GM19438 (cell line): ENCODE results near the gene PKDCC.

ENCODE experiments used
- ATAC-seq: cut with Tn5 transposase; IDR thresholded peaks from one replicate; pipeline ENCODE4 v1.9.1; 2021; ENCODE audit warnings: low read depth; ENCODE audit not compliant: unreplicated experiment

The PKDCC gene

GRCh38 chr2:42047488-42048298 lies at the start of gene PKDCC:
TSS of gene PKDCC (plus strand) at chr2:42048021. CDS start at chr2:42048200, 179 bp downstream.
- peak; percentile 79 for ATAC-seq

GRCh38 chr2:41998186-41999127 lies 49.4 kb upstream of the PKDCC start:
- ATAC-seq: no peak

GRCh38 chr2:41999128-41999480 lies 48.7 kb upstream of the PKDCC start:
- no peak for ATAC-seq

GRCh38 chr2:41999592-42000281 lies 48.1 kb upstream of the PKDCC start:
- ATAC-seq: no peak

- no peak for ATAC-seq
These were observed 46.1 kb upstream of the PKDCC start for GRCh38 chr2:42001711-42002201.

- ATAC-seq: no peak
These were observed 40.3 kb upstream of the PKDCC start for GRCh38 chr2:42007551-42007950.

GRCh38 chr2:42008241-42008921 lies 39.4 kb upstream of the PKDCC start:
- ATAC-seq: no peak

- no peak for ATAC-seq
These were observed 37.9 kb upstream of the PKDCC start for GRCh38 chr2:42009657-42010580.

- ATAC-seq: no peak
These were observed 37.0 kb upstream of the PKDCC start for GRCh38 chr2:42010743-42011298.

- no peak for ATAC-seq
These were observed 35.7 kb upstream of the PKDCC start for GRCh38 chr2:42012137-42012536.

- ATAC-seq: no peak
These were observed 35.2 kb upstream of the PKDCC start for GRCh38 chr2:42012651-42013050.

GRCh38 chr2:42013409-42013808 lies 34.4 kb upstream of the PKDCC start:
- no peak for ATAC-seq

GRCh38 chr2:42021464-42021863 lies 26.4 kb upstream of the PKDCC start:
- no peak for ATAC-seq

GRCh38 chr2:42025151-42025582 lies 22.7 kb upstream of the PKDCC start:
- no peak for ATAC-seq

GRCh38 chr2:42026272-42026671 lies 21.5 kb upstream of the PKDCC start:
- no peak for ATAC-seq

GRCh38 chr2:42028571-42029148 lies 19.2 kb upstream of the PKDCC start:
- peak; percentile 88 for ATAC-seq

GRCh38 chr2:42029171-42029570 lies 18.6 kb upstream of the PKDCC start:
- peak; percentile 8 for ATAC-seq

GRCh38 chr2:42029639-42030199 lies 18.1 kb upstream of the PKDCC start:
- no peak for ATAC-seq
